Neural progenitor cell (in vitro differentiated cells): ENCODE measurements around the gene TADA2A.

Experiments
- EZH2phosphoT487 ChIP-seq: fragments of 200-600 bp; sonication (generic); IDR thresholded peaks from 2 replicates; pipeline ENCODE4 v1.6.1; 2017; ENCODE audit warnings: antibody characterized with exemption
- TF ChIP-seq, protein P1 (sequence below): fragments of 200-600 bp; sonication (generic); IDR thresholded peaks from 2 replicates; pipeline ENCODE4 v1.5.1; 2017; ENCODE audit warnings: antibody characterized with exemption, mild to moderate bottlenecking

DNA sequence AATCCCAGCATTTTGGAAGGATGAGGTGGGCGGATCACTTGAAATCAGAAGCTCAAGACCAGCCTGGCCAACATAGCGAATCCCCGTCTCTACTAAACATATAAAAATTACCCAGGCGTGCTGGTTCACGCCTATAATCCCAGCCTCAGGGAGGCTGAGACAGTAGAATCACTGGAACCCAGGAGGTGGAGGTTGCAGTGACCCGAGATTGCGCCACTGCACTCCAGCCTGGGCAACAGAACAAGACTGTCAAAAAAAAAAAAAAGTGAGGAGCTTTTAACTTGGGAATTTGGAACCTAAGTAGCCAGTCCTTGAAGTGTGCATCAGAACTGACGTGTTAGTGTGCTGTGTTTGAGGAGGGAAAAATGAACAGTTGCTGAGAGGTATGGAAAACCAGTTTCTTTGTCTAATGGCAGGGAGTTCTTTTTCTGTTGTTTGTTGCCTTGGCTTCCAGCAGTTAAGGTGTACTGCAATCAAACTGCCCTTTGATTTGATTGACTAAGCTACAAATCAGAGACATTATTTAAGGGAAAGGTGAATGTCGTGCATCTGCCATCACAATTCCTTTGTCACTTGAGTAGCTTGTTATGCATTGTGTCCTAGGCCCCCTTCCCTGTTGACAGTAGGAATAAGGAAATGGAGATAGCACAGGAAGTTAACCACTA, 74.4 kb downstream of the TADA2A start:
- TF ChIP-seq, protein P1, sequence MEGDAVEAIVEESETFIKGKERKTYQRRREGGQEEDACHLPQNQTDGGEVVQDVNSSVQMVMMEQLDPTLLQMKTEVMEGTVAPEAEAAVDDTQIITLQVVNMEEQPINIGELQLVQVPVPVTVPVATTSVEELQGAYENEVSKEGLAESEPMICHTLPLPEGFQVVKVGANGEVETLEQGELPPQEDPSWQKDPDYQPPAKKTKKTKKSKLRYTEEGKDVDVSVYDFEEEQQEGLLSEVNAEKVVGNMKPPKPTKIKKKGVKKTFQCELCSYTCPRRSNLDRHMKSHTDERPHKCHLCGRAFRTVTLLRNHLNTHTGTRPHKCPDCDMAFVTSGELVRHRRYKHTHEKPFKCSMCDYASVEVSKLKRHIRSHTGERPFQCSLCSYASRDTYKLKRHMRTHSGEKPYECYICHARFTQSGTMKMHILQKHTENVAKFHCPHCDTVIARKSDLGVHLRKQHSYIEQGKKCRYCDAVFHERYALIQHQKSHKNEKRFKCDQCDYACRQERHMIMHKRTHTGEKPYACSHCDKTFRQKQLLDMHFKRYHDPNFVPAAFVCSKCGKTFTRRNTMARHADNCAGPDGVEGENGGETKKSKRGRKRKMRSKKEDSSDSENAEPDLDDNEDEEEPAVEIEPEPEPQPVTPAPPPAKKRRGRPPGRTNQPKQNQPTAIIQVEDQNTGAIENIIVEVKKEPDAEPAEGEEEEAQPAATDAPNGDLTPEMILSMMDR = no peak
- no peak for TF ChIP-seq EZH2phosphoT487
